Motor neuron (in vitro differentiated cells): Measurements from ENCODE around the gene ENTPD2. TPM values are rescaled to one million over a fixed set of nuclear protein-coding genes. Genes with fewer than 3 reads are reported as not detected.

Experiments
- ATAC-seq, 8 experiments: fragments of 200-7000 bp; cut with Tn5 transposase; replicated peaks in 6 of 8; 2 replicates each; pipeline ENCODE4 v1.8.0; 2021; ENCODE audit warnings: mild to moderate bottlenecking in 8 of 8, moderate library complexity in 8 of 8
- H3K27ac ChIP-seq, 2 donors: fragments of 250-450 bp; sonication (Bioruptor Pico); 2 replicates each; pipeline ENCODE4 v1.9.0; 2021; ENCODE audit warnings: antibody characterized with exemption in 2 of 2, mild to moderate bottlenecking in 2 of 2, moderate library complexity in 1 of 2
- H3K4me1 ChIP-seq, 2 donors: fragments of 250-450 bp; sonication (Bioruptor Pico); replicated peaks in 1 of 2; 2 replicates each; pipeline ENCODE4 v1.6.1; 2021; ENCODE audit warnings: antibody characterized with exemption in 2 of 2, mild to moderate bottlenecking in 2 of 2, moderate library complexity in 1 of 2
- H3K4me3 ChIP-seq, 5 donors: fragments of 250-450 bp; sonication (Bioruptor Pico); 2 replicates each; pipeline ENCODE4 v1.9.0; 2021; ENCODE audit warnings: antibody characterized with exemption in 5 of 5, mild to moderate bottlenecking in 5 of 5, moderate library complexity in 4 of 5
- WGBS, 10 experiments: fragments of 450-650 bp; shearing (Covaris generic); methylation state at CpG; one replicate each; pipeline ENCODE4 v1.0.0; 2022; 5-methylcytosine and 5-hydroxymethylcytosine counted together
- in situ Hi-C, 9 experiments: fragments of 400-800 bp; cut with MboI; loops; one replicate each; pipeline ENCODE4 v1.15.0; 2021; ENCODE audit warnings: low sequenced_read_pairs in 9 of 9, low pct_unique_long_range_greater_than_20kb in 2 of 9; ENCODE audit not compliant: unreplicated experiment in 9 of 9
- total RNA-seq, 8 experiments: library from RNA; unstranded; fragments of 300-600 nt; gene quantifications; 2 replicates each; pipeline versions ENCODE4 v1.2.3 to v1.2.4, GENCODE V29; 2022

The ENTPD2 gene
- total RNA-seq, 8 experiments from 2014 or later: 0.13 to 1.3 (median 0.34) TPM

DNA sequence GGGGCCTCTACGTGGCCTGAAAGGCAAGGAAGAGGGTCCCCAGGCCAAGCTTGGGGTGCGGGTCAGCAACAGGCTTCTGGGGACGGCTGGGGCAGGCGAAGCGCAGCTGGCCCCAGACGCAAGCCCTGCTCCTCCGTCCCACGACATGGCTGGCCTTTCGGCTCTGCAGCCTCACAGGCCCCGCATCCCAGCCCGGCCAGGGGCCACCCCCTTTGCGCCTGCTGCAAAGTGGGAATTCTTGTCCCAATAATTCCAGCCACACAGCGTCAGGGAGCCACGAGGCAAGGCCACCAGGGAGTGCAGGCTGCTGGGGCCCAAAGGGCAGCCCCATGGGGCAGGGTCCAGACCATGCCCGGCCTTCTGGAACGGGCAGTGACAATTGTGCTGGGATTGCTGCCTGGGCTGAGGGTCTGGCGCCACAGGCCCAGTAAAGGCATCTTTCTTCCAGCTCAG is 1.1 kb upstream of the ENTPD2 start:
- H3K4me1 ChIP-seq: peaks cover 2 to 23% of the 10 kb centered on the region in 2 donors
- WGBS, 10 experiments: 80 to 100% (median 100%) methylated on average over 1 to 3 of the region's 17 CpGs; no CpG with 5 or more reads in 7 of the 10 experiments
- H3K4me3 ChIP-seq: no peak overlapping the region
- ATAC-seq: peak in 1 of 8 experiments; percentile 4
- in situ Hi-C loops: no loop called here
- H3K27ac ChIP-seq: no peak overlapping the region

DNA sequence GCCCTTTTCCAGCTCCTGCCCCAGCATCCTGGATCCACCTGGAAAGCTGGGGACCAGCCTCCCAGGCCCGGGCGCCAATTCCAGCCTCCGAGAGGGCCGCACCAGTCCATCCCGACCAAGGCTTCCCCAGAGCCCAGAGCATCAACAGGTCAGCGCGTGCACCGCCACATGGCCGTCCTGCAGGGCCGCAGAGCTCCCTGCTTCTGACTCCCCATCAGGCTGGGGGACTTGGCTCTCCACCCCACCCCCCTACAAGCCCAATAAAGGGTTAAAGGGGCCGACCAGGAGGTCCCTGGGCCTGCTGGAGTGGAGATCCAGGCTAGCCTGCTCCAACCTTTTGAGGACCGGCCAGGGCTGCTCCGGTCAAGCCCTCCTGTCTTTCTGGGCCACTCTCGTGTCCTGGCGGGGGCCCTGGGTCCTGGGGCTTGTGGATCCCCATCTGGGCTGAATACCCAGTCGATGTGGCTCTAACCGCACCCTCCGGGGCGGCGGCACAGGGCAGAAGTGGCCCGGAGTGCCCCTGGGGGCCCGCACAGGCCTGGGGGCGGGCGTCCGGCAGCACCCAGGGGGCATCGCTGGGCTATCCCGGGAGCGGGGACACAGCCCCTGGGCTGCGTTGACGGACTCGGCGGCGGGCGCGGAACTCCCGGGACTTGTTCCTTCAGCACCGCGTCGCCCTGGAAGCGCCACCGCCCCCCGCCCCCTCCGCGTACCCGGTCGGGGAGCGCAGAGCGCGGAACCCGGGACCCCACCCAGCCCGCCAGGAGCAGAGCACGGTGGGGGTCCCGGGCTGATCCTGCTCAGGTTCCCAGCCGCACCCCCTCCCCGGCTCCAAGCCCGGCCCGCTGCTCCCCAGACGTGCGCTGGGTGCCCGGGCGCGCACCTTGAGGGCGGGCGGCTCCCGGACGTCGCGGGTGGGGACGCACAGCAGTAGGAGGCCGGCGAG is 590 bp downstream of the ENTPD2 start:
- Histone ChIP-seq H3K4me1 (peaks cover 5 to 32% of the 10 kb centered on the region in 2 donors), H3K4me3 (peak overlapping the region in 3 of 5 donors; percentile 10 to 20 (median 13)), H3K27ac (no peak overlapping the region)
- 50% methylated on average over 2 of the region's 71 CpGs; no CpG with 5 or more reads in 9 of the 10 experiments for WGBS, 10 experiments
- peak in 1 of 8 experiments; percentile 0 for ATAC-seq
- in situ Hi-C loops: no loop called here

GRCh38 chr9:137052293-137052692 is 1.6 kb downstream of the ENTPD2 start:
- in situ Hi-C loops: no loop called here
- Histone ChIP-seq H3K27ac (no peak overlapping the region), H3K4me3 (no peak overlapping the region), H3K4me1 (peaks cover 5 to 32% of the 10 kb centered on the region in 2 donors)
- 53 to 90% (median 82%) methylated on average over 2 to 3 of the region's 8 CpGs; no CpG with 5 or more reads in 7 of the 10 experiments for WGBS, 10 experiments
- ATAC-seq: no peak

DNA sequence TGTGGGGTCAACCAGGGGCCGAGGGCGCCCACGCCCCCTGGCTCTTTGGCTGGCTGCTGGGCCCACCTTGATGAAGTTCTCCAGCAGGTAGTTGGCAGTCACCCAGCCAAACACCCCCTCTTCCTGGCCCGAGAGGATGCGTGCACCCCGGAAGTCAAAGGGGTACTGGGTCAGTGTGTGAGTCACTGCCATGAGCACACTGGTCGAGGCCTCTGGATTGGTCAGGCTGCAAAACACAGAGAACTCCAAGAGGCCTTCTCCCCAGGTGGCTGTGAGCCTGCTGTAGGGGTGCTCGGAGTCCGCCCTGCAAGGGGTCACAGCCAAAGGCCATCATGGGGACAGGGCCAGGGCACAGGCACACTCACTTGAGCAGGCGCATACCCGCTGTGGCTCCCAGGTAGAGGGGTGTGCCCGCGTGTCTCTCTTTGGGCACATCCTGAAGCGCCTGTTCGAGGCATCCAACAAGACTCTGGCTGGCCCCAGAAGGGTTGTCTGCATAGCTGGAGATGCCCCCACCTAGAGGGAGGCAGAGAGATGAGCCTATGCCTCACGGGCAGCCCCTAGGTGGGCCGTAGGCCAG is 2.6 kb downstream of the ENTPD2 start:
- in situ Hi-C loops: no loop called here
- Histone ChIP-seq H3K4me1 (peaks cover 5 to 32% of the 10 kb centered on the region in 2 donors), H3K4me3 (no peak overlapping the region), H3K27ac (no peak overlapping the region)
- ATAC-seq: no peak
- WGBS, 10 experiments: 64 to 100% (median 90%) methylated on average over 1 to 9 of the region's 17 CpGs; no CpG with 5 or more reads in 6 of the 10 experiments

- peak in 1 of 8 experiments; percentile 4 for ATAC-seq
- Histone ChIP-seq H3K4me3 (no peak overlapping the region), H3K4me1 (peaks cover 4 to 26% of the 10 kb centered on the region in 2 donors)
Observed at GRCh38 chr9:137050570-137050969, 3.3 kb downstream of the ENTPD2 start.

DNA sequence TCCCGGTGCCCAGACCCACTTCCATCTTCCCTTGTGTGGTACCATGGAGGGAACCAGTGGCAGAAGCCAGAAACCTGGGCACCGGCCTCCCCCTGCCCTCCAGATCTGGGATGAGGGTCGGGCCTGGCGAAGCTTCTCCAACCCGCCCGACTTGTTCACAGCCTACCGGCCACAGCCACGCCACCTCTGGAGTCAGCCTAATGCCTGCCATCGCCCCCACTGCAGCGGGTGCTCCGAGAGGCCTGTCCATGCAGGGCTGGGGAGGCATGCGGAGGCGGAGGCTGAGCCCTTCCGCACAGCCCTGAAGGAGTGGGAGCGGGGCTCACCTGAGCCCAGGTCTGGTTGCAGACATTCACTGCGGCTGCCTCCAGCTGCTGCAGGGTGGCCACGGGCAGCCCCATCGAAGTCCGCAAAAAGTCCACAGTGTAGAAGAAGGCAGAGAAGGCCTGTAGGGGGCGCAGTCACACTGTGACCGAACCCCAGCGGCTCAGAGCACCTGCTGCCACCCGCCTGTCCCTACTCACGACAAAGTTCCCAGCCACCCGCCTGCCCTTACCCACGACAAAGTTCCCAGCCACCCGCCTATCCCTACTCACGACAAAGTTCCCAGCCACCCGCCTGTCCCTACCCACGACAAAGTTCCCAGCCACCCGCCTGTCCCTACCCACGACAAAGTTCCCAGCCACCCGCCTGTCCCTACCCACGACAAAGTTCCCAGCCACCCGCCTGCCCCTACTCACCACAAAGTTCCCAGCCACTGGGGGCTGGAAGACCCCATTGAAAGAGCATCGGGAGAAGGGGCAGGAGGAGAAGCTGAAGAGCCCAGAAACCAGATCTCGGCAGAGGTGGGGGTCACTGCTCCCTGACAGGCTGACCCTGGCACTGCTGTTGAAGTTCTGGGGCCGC is 4.1 kb downstream of the ENTPD2 start:
- WGBS, 10 experiments: 37 to 38% methylated on average over 2 to 9 of the region's 38 CpGs; no CpG with 5 or more reads in 8 of the 10 experiments
- Histone ChIP-seq H3K4me3 (no peak overlapping the region), H3K27ac (no peak overlapping the region), H3K4me1 (peaks cover 6 to 25% of the 10 kb centered on the region in 2 donors)
- ATAC-seq: peak in 6 of 8 experiments; percentile 1 to 22 (median 6)
- in situ Hi-C loops: loop anchor here in 7 of 9 experiments (25.0 kb wide), 1 partner anchor 262 kb away; the partner anchor contains the start of genes CCDC183 (in 7 of the 7) and TMEM141 (in 7 of the 7)

More at GRCh38 chr9:137050570-137050969, 3.3 kb downstream of the ENTPD2 start:
- H3K27ac ChIP-seq: no peak overlapping the region
- in situ Hi-C loops: no loop called here
- WGBS, 10 experiments: 0 to 62% (median 51%) methylated on average over 1 to 2 of the region's 5 CpGs; no CpG with 5 or more reads in 6 of the 10 experiments

GRCh38 chr9:137048655-137049543 is 5.0 kb downstream of the ENTPD2 start:
- 0 to 30% methylated on average over 6 of the region's 72 CpGs; no CpG with 5 or more reads in 8 of the 10 experiments for WGBS, 10 experiments
- in situ Hi-C loops: loop anchor here in 7 of 9 experiments (25.0 kb wide), 1 partner anchor 262 kb away; the partner anchor contains the start of genes CCDC183 (in 7 of the 7) and TMEM141 (in 7 of the 7)

GRCh38 chr9:137046088-137046787 is 7.6 kb downstream of the ENTPD2 start, which contains the start of gene NPDC1:
Gene NPDC1, minus strand, starts transcription at chr9:137046177. Its CDS starts 188 bp downstream, at chr9:137045989.
- 0 to 7% (median 0%) methylated on average over 3 to 10 of the region's 57 CpGs; no CpG with 5 or more reads in 5 of the 10 experiments for WGBS, 10 experiments
- Histone ChIP-seq H3K4me1 (peaks cover 18 to 23% of the 10 kb centered on the region in 2 donors), H3K27ac (peak within 1 kb of the TSS; percentile 11 to 68), H3K4me3 (peak within 1 kb of the TSS; percentile 45 to 80 (median 67))
- in situ Hi-C loops: loop anchor here in 7 of 9 experiments (25.0 kb wide), 1 partner anchor 259 kb away; the partner anchor contains the start of genes CCDC183 (in 7 of the 7) and TMEM141 (in 7 of the 7)
- ATAC-seq: peak; percentile 21 to 80 (median 74)

More at GRCh38 chr9:137048655-137049543, 5.0 kb downstream of the ENTPD2 start:
- H3K27ac ChIP-seq: no peak overlapping the region
- peak in 3 of 8 experiments; percentile 1 to 36 (median 33) for ATAC-seq
- H3K4me1 ChIP-seq: peaks cover 15 to 30% of the 10 kb centered on the region in 2 donors
- H3K4me3 ChIP-seq: peak overlapping the region in 1 of 5 donors; percentile 18

DNA sequence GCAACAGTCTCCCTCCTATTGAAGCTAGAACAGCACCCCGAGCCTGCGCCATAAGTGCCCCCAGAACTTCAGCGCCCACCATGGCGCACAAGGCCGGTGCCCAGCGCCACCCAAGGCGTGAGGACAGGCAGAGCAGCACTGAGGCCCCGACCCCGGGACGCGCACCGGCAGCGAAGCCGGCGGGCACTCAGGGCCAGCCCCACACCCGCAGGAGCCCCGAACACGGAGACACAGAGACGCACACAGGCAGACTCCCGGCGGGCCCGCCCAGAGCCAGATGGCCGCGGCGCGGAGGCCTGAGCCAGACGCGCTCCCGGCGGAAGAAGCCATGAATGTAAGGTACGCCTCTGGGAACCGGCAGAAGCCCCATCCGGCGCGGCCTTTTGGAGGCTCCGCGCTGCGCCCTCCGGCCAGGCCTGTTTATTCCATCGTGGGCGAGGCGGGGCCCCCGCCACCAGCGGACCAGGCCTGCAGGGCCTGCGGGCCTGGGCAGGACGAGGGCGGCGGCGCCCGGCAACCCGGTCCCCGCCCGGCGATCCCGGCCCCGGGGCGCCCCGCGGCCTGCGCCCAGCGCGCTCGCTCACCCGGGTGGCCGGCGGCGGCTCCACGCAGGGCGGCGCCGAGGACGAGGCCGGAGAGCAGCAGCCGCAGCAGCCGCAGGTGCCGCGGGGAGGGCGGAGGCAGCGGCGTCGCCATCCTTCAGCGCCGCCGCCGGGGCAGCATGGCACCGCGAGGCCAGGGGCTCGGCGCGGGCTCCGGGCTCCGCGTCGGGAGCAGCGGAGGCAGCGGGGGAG is 8.4 kb downstream of the ENTPD2 start:
- Histone ChIP-seq H3K4me1 (peaks cover 18 to 23% of the 10 kb centered on the region in 2 donors), H3K4me3 (peak overlapping the region; percentile 45 to 80 (median 67)), H3K27ac (peak overlapping the region; percentile 11 to 68)
- peak; percentile 24 to 80 (median 40) for ATAC-seq
- in situ Hi-C loops: loop anchor here in 7 of 9 experiments (25.0 kb wide), 1 partner anchor 258 kb away; the partner anchor contains the start of genes CCDC183 (in 7 of the 7) and TMEM141 (in 7 of the 7)
- 0 to 56% (median 4%) methylated on average over 5 to 19 of the region's 96 CpGs; no CpG with 5 or more reads in 7 of the 10 experiments for WGBS, 10 experiments
